ENCODE data around the gene PTGES2. TPM values are rescaled to one million over a fixed set of nuclear protein-coding genes. Genes with fewer than 3 reads are reported as not detected.
"Not testable (repeated sequence)": the region's sequence is repeated elsewhere in the genome, so short reads cannot be mapped to it uniquely, and the experiment has no call there.

The PTGES2 gene
- total RNA-seq, 1 donor from 2014 or later, result 89.8 TPM

DNA sequence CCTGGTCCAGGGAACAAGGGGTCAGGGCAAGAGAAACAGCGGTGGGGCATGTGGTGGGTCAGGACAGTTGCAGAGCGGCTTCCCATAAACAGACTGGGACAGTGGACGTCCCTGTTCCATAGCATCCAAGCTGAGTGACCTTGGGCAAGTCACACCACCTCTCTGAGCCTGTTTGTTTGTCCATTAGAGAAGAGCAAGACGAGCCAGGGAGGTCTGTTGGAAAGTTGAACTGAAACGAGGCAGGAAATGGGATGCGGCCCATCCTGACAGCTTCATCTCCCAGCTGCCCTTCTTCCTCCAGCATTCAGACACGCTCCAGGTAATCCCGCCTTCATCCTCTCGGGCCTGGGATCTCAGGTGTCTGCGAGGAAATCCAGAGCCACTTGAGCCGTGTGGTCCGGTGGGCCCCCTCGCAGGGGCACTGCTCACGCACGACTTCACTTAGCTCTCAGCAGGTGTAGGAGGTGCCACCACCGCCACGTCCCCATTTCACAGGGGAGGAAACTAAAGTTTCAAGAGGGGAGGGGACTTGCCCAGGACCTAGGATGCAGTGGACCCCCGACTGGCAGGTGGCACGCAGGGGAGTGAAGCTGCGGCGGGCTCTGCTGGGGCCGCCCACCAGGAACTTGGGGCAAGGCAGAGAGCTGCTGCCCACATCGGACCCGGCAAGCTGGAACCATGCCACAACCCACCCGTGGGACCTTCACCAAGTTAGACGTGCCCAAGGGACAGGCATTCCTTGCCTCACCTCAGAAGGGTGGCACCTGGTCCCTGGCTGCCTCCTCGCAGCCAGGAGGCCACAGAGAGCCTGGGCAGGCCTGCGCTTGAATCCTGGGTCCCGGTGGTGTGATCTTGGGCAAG is 13.0 kb downstream of the PTGES2 start:
- no peak overlapping the region for H3K27ac Mint-ChIP-seq
- peaks cover 11% of the 10 kb centered on the region for H3K4me1 Mint-ChIP-seq
- no peaks in the 10 kb centered on the region for H3K27me3 Mint-ChIP-seq
- DNase-seq, result no peak
- H3K9me3 Mint-ChIP-seq, result no peaks in the 10 kb centered on the region
- no peak overlapping the region for H3K4me3 Mint-ChIP-seq
- intact Hi-C loops (cut with micrococcal nuclease), result loop anchor here (5.0 kb wide), 2 partner anchors 32 to 87 kb away; no protein-coding TSS in a partner anchor
- peaks cover 20% of the 10 kb centered on the region for H3K36me3 Mint-ChIP-seq (ENCODE audit: low read depth)

DNA sequence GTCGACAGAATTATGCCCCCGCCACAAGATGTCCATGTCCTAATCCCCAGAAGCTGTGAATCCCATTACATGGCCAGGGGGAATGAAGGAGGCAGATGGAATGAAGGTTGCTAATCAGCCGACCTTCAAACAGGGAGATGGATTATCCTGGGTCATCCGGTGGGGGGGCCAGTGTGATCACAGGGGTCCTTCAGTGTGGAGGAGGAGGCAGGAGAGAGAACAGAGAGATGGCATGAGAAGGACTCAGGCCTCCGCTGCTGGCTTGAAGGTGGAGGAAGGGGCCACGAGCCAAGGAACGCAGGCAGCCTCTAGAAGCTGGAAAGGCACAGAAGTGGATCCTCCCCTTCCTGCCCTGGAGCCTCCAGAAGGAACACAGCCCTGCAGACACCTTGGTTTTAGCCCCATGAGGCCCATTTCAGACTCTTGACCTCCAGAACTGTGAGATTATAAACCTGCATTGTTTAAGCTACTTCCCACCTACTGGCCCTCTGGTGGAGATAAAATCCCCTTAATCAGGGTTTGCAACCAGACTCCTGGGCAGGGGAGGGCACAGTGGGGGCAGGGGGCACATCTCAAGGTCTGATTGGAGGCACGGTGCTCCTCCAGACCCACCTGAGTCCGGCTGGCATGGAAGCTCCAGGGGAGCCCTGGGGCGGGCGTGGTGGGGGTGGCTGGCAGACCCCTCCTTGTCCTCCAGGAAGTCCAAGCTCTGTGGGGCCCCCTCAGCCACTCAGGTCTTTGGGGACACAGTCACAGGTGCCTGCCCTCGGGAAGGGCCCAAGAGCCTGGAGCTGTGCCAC is 13.8 kb downstream of the PTGES2 start:
- intact Hi-C loops (cut with micrococcal nuclease), result no loop called here
- Mint-ChIP-seq H3K36me3 (ENCODE audit: low read depth) (peaks cover 24% of the 10 kb centered on the region), H3K27me3 (no peaks in the 10 kb centered on the region), H3K27ac (no peak overlapping the region), H3K4me3 (no peak overlapping the region), H3K4me1 (peaks cover 12% of the 10 kb centered on the region), H3K9me3 (no peaks in the 10 kb centered on the region)
- no peak for DNase-seq

DNA sequence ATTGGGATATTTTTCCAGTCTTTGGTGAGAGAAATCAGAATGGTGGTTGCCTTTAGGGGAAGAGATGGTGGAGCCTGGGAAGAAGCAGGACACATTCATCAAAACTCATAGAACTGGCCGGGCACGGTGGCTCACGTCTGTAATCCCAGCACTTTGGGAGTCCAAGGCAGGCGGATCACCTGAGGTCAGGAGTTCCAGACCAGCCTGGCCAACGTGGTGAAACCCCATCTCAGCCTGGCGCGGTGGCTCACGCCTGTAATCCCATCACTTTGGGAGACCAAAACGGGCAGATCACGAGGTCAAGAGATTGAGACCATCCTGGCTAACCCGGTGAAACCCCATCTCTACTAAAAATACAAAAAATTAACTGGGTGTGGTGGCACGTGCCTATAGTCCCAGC is 15.8 kb downstream of the PTGES2 start:
- not testable (repeated sequence) for H3K9me3 Mint-ChIP-seq, H3K27ac Mint-ChIP-seq

DNA sequence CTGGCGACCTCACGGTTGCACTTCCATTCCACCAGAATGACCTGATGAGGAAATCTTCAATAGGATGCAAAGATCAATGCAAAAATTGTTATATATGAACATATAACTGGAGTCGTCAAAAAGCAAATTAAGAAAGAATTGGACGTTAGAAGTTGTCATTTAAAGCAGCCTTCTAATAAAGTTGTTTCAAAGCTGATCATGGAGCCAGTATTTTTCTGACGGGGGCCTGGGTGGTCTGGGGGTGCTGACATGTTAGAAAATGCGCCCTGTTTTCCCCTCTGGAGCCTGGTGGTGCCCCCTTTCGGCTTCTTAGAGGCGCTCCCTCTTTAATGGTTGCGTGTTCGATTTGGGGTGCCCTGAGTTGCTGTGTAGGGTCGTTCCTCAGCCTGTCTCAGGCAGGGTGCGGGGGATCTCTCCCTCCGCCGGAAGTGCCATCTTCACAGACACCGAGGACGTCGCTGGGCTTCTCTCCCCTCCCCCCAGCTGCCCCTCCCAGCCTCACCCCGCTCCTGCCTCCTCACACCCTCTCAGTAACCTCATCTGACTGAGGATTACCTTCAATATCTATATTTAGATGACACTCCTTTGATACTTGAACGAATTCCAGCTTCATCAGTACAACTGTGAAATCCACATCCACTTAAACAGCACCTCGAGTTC is 18.3 kb downstream of the PTGES2 start:
- Mint-ChIP-seq H3K27ac (no peak overlapping the region), H3K9me3 (no peaks in the 10 kb centered on the region), H3K36me3 (ENCODE audit: low read depth) (peaks cover 28% of the 10 kb centered on the region), H3K4me3 (no peak overlapping the region), H3K4me1 (peaks cover 3% of the 10 kb centered on the region), H3K27me3 (no peaks in the 10 kb centered on the region)
- DNase-seq, result no peak
- intact Hi-C loops (cut with micrococcal nuclease), result no loop called here

More for the DNA sequence above, 15.8 kb downstream of the PTGES2 start:
- H3K36me3 Mint-ChIP-seq (ENCODE audit: low read depth), result peaks cover 27% of the 10 kb centered on the region
- H3K4me1 Mint-ChIP-seq; H3K27me3 Mint-ChIP-seq; H3K4me3 Mint-ChIP-seq; DNase-seq; intact Hi-C loops (cut with micrococcal nuclease): not testable (repeated sequence)

DNA sequence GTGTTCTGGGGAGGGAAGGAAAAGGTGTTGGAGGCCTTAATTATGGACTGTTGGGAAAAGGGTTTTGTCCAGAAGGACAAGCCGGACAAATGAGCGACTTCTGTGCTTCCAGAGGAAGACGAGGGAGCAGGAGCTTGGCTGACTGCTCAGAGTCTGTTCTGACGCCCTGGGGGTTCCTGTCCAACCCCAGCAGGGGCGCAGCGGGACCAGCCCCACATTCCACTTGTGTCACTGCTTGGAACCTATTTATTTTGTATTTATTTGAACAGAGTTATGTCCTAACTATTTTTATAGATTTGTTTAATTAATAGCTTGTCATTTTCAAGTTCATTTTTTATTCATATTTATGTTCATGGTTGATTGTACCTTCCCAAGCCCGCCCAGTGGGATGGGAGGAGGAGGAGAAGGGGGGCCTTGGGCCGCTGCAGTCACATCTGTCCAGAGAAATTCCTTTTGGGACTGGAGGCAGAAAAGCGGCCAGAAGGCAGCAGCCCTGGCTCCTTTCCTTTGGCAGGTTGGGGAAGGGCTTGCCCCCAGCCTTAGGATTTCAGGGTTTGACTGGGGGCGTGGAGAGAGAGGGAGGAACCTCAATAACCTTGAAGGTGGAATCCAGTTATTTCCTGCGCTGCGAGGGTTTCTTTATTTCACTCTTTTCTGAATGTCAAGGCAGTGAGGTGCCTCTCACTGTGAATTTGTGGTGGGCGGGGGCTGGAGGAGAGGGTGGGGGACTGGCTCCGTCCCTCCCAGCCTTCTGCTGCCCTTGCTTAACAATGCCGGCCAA is 19.1 kb downstream of the PTGES2 start:
- peaks cover 6% of the 10 kb centered on the region for H3K4me1 Mint-ChIP-seq
- no peak overlapping the region for H3K27ac Mint-ChIP-seq
- peaks cover 33% of the 10 kb centered on the region for H3K36me3 Mint-ChIP-seq (ENCODE audit: low read depth)
- no peaks in the 10 kb centered on the region for H3K9me3 Mint-ChIP-seq
- H3K4me3 Mint-ChIP-seq, result no peak overlapping the region
- no peak for DNase-seq
- no peaks in the 10 kb centered on the region for H3K27me3 Mint-ChIP-seq
- intact Hi-C loops (cut with micrococcal nuclease), result no loop called here

DNA sequence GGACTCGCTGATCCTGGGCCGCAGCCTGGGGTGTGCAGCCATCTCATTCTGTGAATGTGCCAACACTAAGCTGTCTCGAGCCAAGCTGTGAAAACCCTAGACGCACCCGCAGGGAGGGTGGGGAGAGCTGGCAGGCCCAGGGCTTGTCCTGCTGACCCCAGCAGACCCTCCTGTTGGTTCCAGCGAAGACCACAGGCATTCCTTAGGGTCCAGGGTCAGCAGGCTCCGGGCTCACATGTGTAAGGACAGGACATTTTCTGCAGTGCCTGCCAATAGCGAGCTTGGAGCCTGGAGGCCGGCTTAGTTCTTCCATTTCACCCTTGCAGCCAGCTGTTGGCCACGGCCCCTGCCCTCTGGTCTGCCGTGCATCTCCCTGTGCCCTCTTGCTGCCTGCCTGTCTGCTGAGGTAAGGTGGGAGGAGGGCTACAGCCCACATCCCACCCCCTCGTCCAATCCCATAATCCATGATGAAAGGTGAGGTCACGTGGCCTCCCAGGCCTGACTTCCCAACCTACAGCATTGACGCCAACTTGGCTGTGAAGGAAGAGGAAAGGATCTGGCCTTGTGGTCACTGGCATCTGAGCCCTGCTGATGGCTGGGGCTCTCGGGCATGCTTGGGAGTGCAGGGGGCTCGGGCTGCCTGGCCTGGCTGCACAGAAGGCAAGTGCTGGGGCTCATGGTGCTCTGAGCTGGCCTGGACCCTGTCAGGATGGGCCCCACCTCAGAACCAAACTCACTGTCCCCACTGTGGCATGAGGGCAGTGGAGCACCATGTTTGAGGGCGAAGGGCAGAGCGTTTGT is 19.9 kb downstream of the PTGES2 start:
- Mint-ChIP-seq H3K4me1 (peaks cover 10% of the 10 kb centered on the region), H3K36me3 (ENCODE audit: low read depth) (peaks cover 33% of the 10 kb centered on the region), H3K27ac (no peak overlapping the region), H3K9me3 (no peaks in the 10 kb centered on the region), H3K27me3 (no peaks in the 10 kb centered on the region), H3K4me3 (no peak overlapping the region)
- no peak for DNase-seq
- intact Hi-C loops (cut with micrococcal nuclease), result no loop called here

DNA sequence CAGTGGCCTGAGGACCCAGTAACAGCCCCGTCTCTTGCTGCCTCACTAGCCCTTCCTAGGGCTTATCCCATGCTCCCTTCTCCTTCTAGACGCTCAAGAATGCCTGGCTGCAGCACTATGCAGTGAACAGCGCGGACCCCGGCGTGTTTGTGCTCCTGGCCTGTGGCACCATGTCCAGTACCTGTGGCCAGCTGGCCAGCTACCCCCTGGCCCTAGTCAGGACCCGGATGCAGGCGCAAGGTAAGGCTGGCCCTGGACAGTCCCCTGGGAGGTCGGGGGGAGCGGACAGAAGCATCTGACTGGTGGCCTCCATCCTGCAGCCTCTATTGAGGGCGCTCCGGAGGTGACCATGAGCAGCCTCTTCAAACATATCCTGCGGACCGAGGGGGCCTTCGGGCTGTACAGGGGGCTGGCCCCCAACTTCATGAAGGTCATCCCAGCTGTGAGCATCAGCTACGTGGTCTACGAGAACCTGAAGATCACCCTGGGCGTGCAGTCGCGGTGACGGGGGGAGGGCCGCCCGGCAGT is 20.5 kb downstream of the PTGES2 start:
- H3K36me3 Mint-ChIP-seq (ENCODE audit: low read depth), result peaks cover 38% of the 10 kb centered on the region
- no peak for DNase-seq
- H3K9me3 Mint-ChIP-seq, result no peaks in the 10 kb centered on the region
- H3K27me3 Mint-ChIP-seq, result no peaks in the 10 kb centered on the region
- intact Hi-C loops (cut with micrococcal nuclease), result no loop called here
- no peak overlapping the region for H3K27ac Mint-ChIP-seq
- H3K4me3 Mint-ChIP-seq, result no peak overlapping the region
- peaks cover 16% of the 10 kb centered on the region for H3K4me1 Mint-ChIP-seq

DNA sequence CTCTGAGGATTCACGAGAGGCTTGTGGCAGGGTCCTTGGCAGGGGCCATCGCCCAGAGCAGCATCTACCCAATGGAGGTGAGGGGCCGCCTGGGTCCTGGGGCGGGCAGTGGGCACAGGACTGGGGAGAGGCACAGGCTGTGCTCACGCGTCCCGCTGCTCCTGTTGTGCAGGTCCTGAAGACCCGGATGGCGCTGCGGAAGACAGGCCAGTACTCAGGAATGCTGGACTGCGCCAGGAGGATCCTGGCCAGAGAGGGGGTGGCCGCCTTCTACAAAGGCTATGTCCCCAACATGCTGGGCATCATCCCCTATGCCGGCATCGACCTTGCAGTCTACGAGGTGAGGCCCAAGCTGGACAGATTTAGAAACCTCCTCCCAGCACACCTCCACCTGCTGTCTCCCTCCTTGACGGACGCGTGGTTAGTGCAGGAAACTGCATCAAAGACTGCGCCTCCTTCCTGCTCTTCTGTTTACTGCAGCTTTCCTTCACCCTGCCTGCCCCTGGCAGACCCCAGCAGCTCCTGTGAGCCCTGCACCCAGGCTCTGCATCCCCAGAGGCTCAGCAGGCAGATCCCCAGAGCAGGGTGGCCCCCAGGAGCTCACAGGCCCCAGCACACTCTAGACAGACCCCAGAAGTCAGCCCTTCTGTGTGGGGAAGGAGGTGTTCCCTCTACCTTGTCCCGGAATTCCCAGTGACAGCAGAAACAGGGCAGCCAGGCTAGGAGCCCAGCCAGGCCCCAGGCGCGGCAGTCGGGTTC is 21.2 kb downstream of the PTGES2 start:
- H3K27me3 Mint-ChIP-seq, result no peaks in the 10 kb centered on the region
- H3K4me3 Mint-ChIP-seq, result no peak overlapping the region
- DNase-seq, result no peak
- peaks cover 17% of the 10 kb centered on the region for H3K4me1 Mint-ChIP-seq
- no peak overlapping the region for H3K27ac Mint-ChIP-seq
- intact Hi-C loops (cut with micrococcal nuclease), result no loop called here
- H3K36me3 Mint-ChIP-seq (ENCODE audit: low read depth), result peaks cover 37% of the 10 kb centered on the region
- H3K9me3 Mint-ChIP-seq, result no peaks in the 10 kb centered on the region

DNA sequence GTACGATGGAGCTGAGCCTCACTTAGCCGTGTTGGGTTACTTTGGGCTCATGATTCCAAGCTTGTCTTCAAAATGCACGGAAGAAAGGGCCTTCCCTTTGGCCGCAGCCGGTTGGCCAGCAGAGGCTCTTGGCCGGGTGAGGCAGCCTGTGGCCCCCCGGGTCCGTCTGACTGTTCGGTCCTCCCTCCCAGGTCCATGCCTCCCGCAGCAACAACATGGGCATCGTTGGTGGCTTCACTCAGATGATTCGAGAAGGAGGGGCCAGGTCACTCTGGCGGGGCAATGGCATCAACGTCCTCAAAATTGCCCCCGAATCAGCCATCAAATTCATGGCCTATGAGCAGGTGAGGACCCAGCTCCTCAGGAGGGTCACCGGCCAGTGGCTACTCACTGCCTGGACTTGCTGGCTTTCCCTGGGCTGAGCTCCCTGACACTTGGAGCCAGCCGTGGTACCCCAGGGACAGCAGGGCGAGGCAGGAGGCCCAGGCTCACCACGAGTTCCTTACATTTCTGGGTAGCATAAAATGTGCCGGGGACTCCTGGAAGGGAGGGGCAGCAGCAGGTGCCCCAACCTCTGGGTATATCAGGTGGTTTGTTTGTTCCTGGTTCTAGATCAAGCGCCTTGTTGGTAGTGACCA is 21.9 kb downstream of the PTGES2 start:
- peaks cover 42% of the 10 kb centered on the region for H3K36me3 Mint-ChIP-seq (ENCODE audit: low read depth)
- intact Hi-C loops (cut with micrococcal nuclease), result no loop called here
- H3K27ac Mint-ChIP-seq, result no peak overlapping the region
- no peaks in the 10 kb centered on the region for H3K27me3 Mint-ChIP-seq
- no peak for DNase-seq
- no peaks in the 10 kb centered on the region for H3K9me3 Mint-ChIP-seq
- H3K4me3 Mint-ChIP-seq, result no peak overlapping the region
- peaks cover 19% of the 10 kb centered on the region for H3K4me1 Mint-ChIP-seq

DNA sequence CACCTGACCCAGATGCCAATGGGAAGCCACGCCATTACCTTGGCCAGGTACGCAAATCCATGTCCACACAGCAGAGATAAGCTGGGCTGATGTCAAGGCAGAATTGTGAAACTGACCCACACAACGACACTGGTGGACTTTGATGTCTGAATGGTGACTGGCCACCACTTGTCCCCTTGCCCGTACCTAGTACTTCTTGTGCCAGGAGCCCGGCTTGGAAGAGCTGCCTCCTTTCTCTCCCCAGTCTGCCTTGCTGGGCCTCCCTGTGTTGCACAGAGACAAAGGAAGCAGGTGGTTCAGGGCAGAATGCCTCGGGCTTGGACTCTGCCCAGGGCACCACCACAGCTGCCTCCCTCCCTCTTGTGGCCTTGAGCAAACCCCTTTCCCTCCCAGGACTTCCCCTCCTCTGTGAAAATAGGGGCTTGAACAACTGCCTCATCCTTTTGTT is 23.3 kb downstream of the PTGES2 start:
- DNase-seq, result no peak
- intact Hi-C loops (cut with micrococcal nuclease), result no loop called here
- no peaks in the 10 kb centered on the region for H3K27me3 Mint-ChIP-seq
- H3K9me3 Mint-ChIP-seq, result no peaks in the 10 kb centered on the region
- peaks cover 26% of the 10 kb centered on the region for H3K4me1 Mint-ChIP-seq
- peaks cover 37% of the 10 kb centered on the region for H3K36me3 Mint-ChIP-seq (ENCODE audit: low read depth)
- no peak overlapping the region for H3K27ac Mint-ChIP-seq
- H3K4me3 Mint-ChIP-seq, result no peak overlapping the region

DNA sequence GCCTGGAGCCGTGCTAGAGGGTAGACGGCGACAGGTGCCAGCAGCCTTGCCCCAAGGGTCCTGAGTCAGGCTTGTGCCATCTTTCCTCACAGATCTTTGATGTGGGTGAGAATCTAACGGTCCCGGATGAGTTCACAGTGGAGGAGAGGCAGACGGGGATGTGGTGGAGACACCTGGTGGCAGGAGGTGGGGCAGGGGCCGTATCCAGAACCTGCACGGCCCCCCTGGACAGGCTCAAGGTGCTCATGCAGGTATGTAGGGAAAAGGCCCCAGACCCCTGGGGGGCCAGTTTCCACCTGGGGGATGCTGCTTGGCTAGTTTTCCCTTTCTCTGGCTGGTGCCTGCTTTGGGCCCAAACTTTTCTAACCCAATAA is 24.0 kb downstream of the PTGES2 start:
- peaks cover 35% of the 10 kb centered on the region for H3K36me3 Mint-ChIP-seq (ENCODE audit: low read depth)
- H3K27ac Mint-ChIP-seq, result peak overlapping the region; percentile 74
- no peaks in the 10 kb centered on the region for H3K9me3 Mint-ChIP-seq
- peaks cover 26% of the 10 kb centered on the region for H3K4me1 Mint-ChIP-seq
- no peaks in the 10 kb centered on the region for H3K27me3 Mint-ChIP-seq
- intact Hi-C loops (cut with micrococcal nuclease), result no loop called here
- peak; percentile 80 for DNase-seq
- H3K4me3 Mint-ChIP-seq, result no peak overlapping the region

Measured in activated CD4-positive, alpha-beta T cell treated with anti-CD3 and anti-CD28 coated beads, Interleukin-2, amount 10 ng/mL, durations not matched to agents 24 days and 14 days (primary cell).